ENCODE measurements around the gene JUNB.

The JUNB gene

GRCh38 chr19:12791345-12792050 lies at the start of gene JUNB:
Gene JUNB, plus strand, starts transcription at chr19:12791486. Its CDS starts 286 bp downstream, at chr19:12791772.
- peak; percentile 60; the same call in 1 of the 2 replicates for TF ChIP-seq ZFX (IDR thresholded peaks at IDR 0.05)
- TF ChIP-seq, protein P1, sequence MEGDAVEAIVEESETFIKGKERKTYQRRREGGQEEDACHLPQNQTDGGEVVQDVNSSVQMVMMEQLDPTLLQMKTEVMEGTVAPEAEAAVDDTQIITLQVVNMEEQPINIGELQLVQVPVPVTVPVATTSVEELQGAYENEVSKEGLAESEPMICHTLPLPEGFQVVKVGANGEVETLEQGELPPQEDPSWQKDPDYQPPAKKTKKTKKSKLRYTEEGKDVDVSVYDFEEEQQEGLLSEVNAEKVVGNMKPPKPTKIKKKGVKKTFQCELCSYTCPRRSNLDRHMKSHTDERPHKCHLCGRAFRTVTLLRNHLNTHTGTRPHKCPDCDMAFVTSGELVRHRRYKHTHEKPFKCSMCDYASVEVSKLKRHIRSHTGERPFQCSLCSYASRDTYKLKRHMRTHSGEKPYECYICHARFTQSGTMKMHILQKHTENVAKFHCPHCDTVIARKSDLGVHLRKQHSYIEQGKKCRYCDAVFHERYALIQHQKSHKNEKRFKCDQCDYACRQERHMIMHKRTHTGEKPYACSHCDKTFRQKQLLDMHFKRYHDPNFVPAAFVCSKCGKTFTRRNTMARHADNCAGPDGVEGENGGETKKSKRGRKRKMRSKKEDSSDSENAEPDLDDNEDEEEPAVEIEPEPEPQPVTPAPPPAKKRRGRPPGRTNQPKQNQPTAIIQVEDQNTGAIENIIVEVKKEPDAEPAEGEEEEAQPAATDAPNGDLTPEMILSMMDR (conservative IDR thresholded peaks at IDR 0.05) = no peak; the same call in 1 of the 2 replicates
- peak within 1 kb of the TSS; percentile 96 for H3K27ac ChIP-seq

- H3K27ac ChIP-seq = no peak overlapping the region
- TF ChIP-seq ZFX (IDR thresholded peaks at IDR 0.05) = no peak
- TF ChIP-seq, protein P1 (conservative IDR thresholded peaks at IDR 0.05) = no peak
These were observed 46.0 kb upstream of the JUNB start for GRCh38 chr19:12745166-12745897.

DNA sequence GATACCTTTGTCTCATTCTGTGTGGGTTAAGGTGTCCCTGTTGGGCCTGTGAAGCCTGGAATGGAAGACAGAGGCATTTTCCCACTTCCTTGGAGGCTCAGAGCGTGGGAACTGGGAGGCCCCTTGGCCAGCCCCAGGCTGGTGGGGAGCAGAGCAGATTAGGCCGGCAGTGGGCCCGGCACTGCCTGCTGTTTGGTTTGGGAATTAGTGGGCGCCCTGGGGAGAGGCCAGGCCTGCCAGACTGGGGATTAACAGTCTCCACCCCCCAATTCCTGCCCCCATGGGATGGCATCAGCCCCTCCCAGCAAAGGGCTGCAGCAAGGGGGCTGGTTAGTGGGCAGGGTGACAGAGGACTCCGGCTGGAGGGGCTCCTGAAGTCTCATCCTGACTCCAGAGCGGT lies 42.8 kb upstream of the JUNB start:
- TF ChIP-seq ZFX (IDR thresholded peaks at IDR 0.05) = no peak
- TF ChIP-seq, protein P1 (conservative IDR thresholded peaks at IDR 0.05) = no peak
- no peak overlapping the region for H3K27ac ChIP-seq

DNA sequence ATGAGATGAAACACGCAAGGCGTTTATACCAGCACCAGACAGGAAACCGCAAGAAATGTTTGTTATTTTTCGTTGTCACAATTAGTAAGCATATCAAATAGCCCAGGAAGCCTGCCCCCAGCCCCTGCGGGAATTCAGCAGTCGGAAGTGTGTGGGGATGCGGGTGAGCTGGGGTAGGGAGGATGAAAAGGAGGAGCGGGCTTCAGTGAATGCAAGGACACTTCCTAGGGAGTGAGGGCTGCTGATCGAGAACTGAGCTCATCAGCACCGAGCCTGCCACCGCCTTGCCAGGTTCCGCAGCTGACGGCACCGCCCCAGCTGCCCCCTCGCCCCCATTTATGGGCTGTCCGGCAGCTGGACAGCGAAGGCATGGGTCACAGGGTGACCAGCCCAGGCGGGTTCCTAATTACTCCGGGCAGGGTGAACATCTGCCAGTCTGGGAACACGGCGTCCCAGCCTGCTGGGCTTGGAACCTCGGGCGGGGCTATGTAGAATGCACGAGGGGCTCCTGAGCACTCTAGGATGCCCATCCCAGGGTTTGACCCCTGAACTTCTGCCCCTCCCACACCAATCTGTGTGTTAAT lies 41.3 kb upstream of the JUNB start:
- TF ChIP-seq, protein P1 (conservative IDR thresholded peaks at IDR 0.05) = no peak
- TF ChIP-seq ZFX (IDR thresholded peaks at IDR 0.05) = no peak
- H3K27ac ChIP-seq = no peak overlapping the region

- no peak overlapping the region for H3K27ac ChIP-seq
- TF ChIP-seq, protein P1 (conservative IDR thresholded peaks at IDR 0.05) = no peak
- no peak for TF ChIP-seq ZFX (IDR thresholded peaks at IDR 0.05)
These were observed 40.4 kb upstream of the JUNB start for GRCh38 chr19:12750851-12751250.

GRCh38 chr19:12751635-12752034 lies 39.7 kb upstream of the JUNB start, which contains the start of gene BEST2:
Gene BEST2, plus strand, starts transcription at chr19:12751791. Its CDS starts 802 bp downstream, at chr19:12752593.
- no peak within 1 kb of the TSS for H3K27ac ChIP-seq
- no peak for TF ChIP-seq ZFX (IDR thresholded peaks at IDR 0.05)
- TF ChIP-seq, protein P1 (conservative IDR thresholded peaks at IDR 0.05) = no peak

Measured in C4-2B (cell line).